Stimulated activated CD4-positive, alpha-beta T cell treated with anti-CD3 and anti-CD28 coated beads, Interleukin-15, amount 100 ng/mL, for 48 hours (primary cell): ENCODE measurements around the gene NOC2L.
"Not testable (repeated sequence)": the region's sequence is repeated elsewhere in the genome, so short reads cannot be mapped to it uniquely, and the experiment has no call there.

Experiments
- DNase-seq, 2 donors: peaks; one replicate each; pipeline ENCODE4 v3.0.0-alpha.2; 2020; ENCODE audit warnings: low read depth in 2 of 2

Gene NOC2L

DNA sequence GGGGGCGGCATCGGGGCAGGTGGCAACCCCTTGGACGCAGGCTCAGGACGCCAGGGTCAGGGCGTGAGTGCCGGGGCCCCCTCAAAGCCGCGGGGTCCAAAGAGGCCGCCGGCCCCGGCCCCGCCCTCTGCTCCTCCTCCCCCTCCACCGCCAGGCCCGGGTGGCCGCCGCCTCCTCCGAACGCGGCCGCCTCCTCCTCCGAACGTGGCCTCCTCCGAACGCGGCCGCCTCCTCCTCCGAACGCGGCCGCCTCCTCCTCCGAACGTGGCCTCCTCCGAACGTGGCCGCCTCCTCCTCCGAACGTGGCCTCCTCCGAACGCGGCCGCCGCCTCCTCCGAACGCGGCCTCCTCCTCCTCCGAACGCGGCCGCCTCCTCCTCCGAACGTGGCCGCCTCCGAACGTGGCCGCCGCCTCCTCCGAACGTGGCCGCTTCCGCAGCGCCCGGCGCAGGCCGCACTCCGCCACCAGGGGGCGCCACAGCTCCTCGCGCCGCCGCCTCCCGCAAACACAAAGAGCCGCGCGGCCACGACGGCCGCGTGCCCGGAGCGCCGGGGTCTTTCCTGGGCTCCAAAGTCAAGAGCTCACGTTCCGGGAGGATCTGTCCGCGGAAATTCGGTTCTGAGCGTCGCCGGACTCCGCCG lies 54.6 kb downstream of the NOC2L start:
- DNase-seq = peak; percentile 68 to 80

DNA sequence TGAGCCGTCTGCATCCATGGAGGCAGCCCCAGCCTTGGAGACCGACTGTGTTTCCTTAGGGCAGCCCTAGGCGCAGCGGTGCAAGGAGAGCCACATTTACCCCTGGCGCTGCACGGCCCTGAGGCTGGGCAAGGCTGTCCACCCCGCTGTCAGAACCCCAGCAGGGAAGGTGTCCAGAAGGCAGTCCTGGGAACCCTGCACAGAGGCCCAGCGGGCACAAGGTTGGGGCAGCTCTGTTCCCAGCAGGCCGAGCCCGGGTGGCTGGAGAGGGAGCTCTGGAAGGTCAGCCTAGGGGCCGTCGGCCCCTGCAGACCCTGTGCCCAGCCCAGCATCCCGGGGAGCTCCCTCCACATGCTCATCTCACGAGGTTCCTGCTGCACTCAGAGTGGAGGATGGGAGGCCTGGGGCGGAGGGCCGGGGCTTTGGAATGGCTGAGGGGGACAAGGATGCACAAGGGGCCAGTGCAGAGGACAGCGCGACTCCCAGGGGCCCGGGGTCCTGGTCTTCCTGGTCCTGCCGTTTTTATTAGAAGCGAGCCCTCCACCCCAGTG lies 55.3 kb downstream of the NOC2L start:
- DNase-seq = no peak

DNA sequence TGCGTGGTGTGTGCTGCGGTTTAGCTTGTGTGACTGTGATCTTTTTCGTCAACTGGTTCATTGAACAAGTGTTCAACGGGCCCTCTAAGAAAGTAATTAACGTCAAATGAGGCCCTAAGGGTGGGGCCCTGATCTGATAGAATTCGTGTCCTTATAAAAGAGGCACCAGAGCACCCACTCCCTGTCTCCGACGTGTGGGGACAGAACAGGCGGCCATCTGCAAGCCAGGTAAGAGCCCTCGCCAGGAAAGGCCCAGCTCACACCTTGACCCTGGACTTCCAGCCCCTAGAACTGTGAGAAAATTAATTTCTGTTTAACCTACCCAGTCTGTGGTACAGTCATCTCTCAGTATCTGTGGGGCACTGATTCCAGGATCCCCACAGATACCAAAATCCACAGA lies 55.8 kb downstream of the NOC2L start:
- no peak for DNase-seq

DNA sequence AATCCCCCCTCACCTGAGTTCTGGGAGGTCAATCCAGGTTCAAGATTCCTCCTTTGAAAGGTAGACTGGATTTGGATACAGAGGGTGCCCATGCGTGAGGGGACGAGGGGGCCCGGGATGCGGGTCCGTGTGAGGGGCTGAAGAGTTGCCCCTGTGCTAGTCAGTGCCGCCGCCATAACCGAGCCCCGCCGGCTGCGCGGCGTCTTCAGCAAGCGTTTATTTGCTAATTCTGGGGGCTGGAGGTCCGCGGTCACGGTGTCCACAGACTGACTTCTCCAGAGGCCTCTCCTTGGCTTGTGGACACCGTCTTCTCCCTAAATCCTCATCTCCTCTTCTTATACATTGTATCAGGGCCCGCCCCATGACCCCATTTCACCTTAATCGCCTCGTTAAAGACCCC lies 56.3 kb downstream of the NOC2L start:
- no peak for DNase-seq

DNA sequence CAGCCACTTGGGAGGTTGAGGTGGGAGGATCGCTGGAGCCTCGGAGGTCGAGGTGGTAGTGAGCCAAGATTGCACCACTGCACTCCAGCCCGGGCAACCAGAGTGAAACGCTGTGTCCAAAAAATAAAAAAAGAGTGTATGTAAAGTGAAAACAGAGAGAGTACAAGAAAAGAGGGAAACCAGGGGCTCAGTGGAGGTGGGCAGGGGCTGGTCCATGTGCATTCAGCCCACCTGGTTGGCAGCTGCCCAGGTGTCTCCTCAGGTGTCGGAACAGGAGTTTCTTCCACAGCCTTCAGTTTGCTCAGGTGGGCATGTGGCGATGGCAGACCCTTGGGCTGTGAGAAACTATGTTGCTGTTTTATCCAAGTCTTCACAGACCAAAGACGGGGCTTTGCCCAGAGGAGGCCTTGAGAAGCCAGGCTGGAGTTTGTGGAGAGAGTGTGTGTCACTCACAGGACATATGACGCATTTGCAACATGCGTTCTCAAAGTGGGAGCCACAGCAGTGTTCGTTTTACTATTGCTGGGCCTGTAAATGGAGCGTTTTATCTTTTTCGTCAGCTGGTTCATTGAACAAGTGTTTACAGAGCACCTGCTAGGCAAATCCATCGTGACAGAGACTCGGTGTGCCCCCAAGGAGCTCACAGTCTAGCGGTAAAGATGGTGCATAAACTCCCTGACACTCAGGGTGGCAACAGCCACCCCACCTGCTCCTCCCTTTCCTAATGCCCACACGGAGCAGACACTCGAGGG lies 57.8 kb downstream of the NOC2L start:
- no peak for DNase-seq

DNA sequence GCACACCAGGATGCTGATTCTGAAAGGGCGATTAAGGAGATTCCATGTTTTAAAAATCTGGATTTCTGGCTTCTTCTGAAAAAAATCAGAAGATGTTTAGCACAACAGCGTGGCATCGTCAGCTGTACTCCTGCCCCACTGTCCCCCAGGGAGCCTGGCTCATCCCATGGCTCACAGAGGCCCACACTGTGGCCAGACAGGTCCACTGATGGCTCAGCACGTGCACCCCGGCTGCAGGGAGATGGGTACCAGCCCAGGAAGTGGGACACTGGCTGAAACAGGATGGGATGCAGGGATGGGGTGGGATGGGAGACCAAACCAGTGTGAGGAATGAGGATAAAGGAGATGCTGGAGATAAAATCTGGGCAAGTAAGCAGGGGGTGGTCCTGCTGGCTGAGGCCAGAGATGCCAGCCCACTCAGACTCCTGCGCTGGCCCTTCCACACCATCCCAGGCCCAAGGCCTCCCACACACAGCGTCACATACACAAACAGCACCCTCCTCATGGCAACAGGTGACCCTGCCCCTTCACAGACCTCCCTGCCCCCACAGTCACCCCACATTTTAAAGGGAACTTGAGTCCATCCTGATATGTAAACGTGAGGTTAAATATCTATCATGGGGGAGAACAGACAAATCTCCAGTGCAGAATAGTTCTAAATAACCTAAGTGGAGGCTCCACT lies 59.3 kb downstream of the NOC2L start:
- DNase-seq = no peak

DNA sequence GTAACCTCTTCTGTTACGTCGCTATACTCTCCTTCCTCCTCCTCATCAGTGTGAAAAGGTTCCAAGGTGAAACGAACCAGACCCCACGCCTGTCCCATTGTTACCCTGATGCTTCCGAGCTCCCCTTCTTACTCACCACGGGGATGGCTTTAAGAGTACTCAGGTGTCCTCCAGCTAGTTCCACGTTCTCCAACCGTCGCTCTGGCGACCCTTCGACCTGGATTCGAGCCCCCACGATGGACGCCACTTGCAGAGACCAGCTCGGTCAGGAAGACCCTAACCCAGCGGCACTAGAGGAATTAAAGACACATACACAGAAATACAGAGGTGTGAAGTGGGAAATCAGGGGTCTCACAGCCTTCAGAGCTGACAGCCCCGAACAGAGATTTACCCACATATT lies 61.1 kb downstream of the NOC2L start:
- not testable (repeated sequence) for DNase-seq

DNA sequence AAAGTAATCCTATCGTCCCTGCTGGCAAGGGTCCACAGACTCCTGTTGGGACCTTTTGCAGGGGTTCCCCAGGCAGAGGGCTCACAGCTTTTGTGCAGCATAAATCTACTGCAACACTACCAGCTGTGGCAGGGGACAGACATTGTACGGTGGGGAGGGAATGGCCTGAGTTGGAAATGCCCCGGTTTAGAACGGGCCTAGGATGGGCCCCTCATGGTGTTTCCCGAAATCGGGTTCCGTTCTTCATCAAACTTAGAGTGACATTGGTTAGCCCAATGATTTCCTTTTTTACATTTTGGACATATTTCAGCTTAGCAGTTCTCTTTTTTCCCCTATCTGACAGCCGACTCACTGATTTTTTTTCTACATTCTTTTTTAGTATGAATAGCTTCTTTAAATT lies 61.8 kb downstream of the NOC2L start:
- no peak for DNase-seq
